H9 (cell line): Measurements from ENCODE around the gene OGFR. TPM values are rescaled to one million over a fixed set of nuclear protein-coding genes. Genes with fewer than 3 reads are reported as not detected.

Experiments used
- DNase-seq: peaks from one replicate; pipeline ENCODE4 v3.0.0-alpha.2; 2017
- H2AFZ ChIP-seq: one replicate; pipeline ENCODE4 v1.6.1; 2013; ENCODE audit warnings: mild to moderate bottlenecking, low read length, control low read depth, moderate library complexity
- H2AK5ac ChIP-seq: 2 replicates; pipeline ENCODE4 v1.6.1; 2013; ENCODE audit warnings: low read length, control low read depth, mixed read lengths; ENCODE audit not compliant: insufficient read length
- H2BK120ac ChIP-seq: one replicate; pipeline ENCODE4 v1.6.1; 2013; ENCODE audit warnings: low read depth, mild to moderate bottlenecking, low read length, control low read depth, inconsistent platforms; ENCODE audit not compliant: poor library complexity, severe bottlenecking
- H2BK12ac ChIP-seq: 2 replicates; pipeline ENCODE4 v1.6.1; 2013; ENCODE audit warnings: low read length, control low read depth, mixed read lengths, low read depth; ENCODE audit not compliant: insufficient read length
- H2BK15ac ChIP-seq: 2 replicates; pipeline ENCODE4 v1.6.1; 2013; ENCODE audit warnings: low read depth, low read length, control low read depth
- H2BK20ac ChIP-seq: one replicate; pipeline ENCODE4 v1.6.1; 2013; ENCODE audit warnings: low read depth, mild to moderate bottlenecking, low read length, control low read depth, inconsistent platforms; ENCODE audit not compliant: poor library complexity, severe bottlenecking
- H2BK5ac ChIP-seq: 2 replicates; pipeline ENCODE4 v1.6.1; 2013; ENCODE audit warnings: low read length, control low read depth, mixed read lengths; ENCODE audit not compliant: insufficient read length
- H3K14ac ChIP-seq: 2 replicates; pipeline ENCODE4 v1.6.1; 2013; ENCODE audit warnings: low read length, control low read depth; ENCODE audit not compliant: insufficient read depth
- H3K18ac ChIP-seq: 2 replicates; pipeline ENCODE4 v1.6.1; 2013; ENCODE audit warnings: low read depth, mild to moderate bottlenecking, mixed read lengths, low read length, control low read depth; ENCODE audit not compliant: insufficient read length
- H3K23ac ChIP-seq: 2 replicates; pipeline ENCODE4 v1.6.1; 2013; ENCODE audit warnings: low read length, control low read depth, mixed read lengths, low read depth; ENCODE audit not compliant: insufficient read length
- H3K23me2 ChIP-seq: 2 replicates; pipeline ENCODE4 v1.6.1; 2013; ENCODE audit warnings: low read depth, mild to moderate bottlenecking, mixed read lengths, low read length, control low read depth; ENCODE audit not compliant: insufficient read length, poor library complexity, severe bottlenecking
- H3K27ac ChIP-seq: 2 replicates; pipeline ENCODE4 v1.5.1; 2013; ENCODE audit warnings: low read length, control low read depth, mixed read lengths, low read depth; ENCODE audit not compliant: insufficient read length
- H3K27me3 ChIP-seq: 2 replicates; pipeline ENCODE4 v1.6.1; 2013; ENCODE audit warnings: low read length, control low read depth, inconsistent platforms; ENCODE audit not compliant: insufficient read depth
- H3K4ac ChIP-seq: 2 replicates; pipeline ENCODE4 v1.6.1; 2013; ENCODE audit warnings: low read depth, mild to moderate bottlenecking, control low read depth, inconsistent platforms, low read length, moderate library complexity
- H3K4me1 ChIP-seq: 2 replicates; pipeline ENCODE4 v1.6.1; 2013; ENCODE audit warnings: low read length, control low read depth, inconsistent platforms; ENCODE audit not compliant: insufficient read depth
- H3K4me2 ChIP-seq: 2 replicates; pipeline ENCODE4 v1.6.1; 2013; ENCODE audit warnings: low read length, control low read depth, mixed read lengths; ENCODE audit not compliant: insufficient read length, insufficient read depth
- H3K56ac ChIP-seq: 2 replicates; pipeline ENCODE4 v1.6.1; 2013; ENCODE audit warnings: low read depth, mild to moderate bottlenecking, mixed read lengths, low read length, control low read depth; ENCODE audit not compliant: insufficient read length
- H3K79me1 ChIP-seq: 2 replicates; pipeline ENCODE4 v1.6.1; 2013; ENCODE audit warnings: low read depth, mild to moderate bottlenecking, moderate library complexity, low read length, control low read depth, inconsistent platforms; ENCODE audit not compliant: insufficient read depth, poor library complexity, severe bottlenecking
- H3K79me2 ChIP-seq: 2 replicates; pipeline ENCODE4 v1.6.1; 2013; ENCODE audit warnings: low read length, control low read depth, inconsistent platforms; ENCODE audit not compliant: insufficient read depth
- H3K9ac ChIP-seq: 2 replicates; pipeline ENCODE4 v1.6.1; 2013; ENCODE audit warnings: low read length, control low read depth, mixed read lengths; ENCODE audit not compliant: insufficient read length; ENCODE audit errors: extremely low read depth
- H3K9me3 ChIP-seq: one replicate; pipeline ENCODE4 v1.6.1; 2013; ENCODE audit warnings: low read depth, low read length, inconsistent platforms; ENCODE audit not compliant: control insufficient read depth
- H3T11ph ChIP-seq: one replicate; pipeline ENCODE4 v1.6.1; 2013; ENCODE audit warnings: mild to moderate bottlenecking, low read length, control low read depth, inconsistent platforms
- H4K20me1 ChIP-seq: one replicate; pipeline ENCODE4 v1.6.1; 2013; ENCODE audit not compliant: control insufficient read depth, insufficient read length, insufficient read depth
- H4K5ac ChIP-seq: 2 replicates; pipeline ENCODE4 v1.6.1; 2013; ENCODE audit warnings: low read depth, mild to moderate bottlenecking, mixed read lengths, low read length, control low read depth; ENCODE audit not compliant: insufficient read length
- H4K8ac ChIP-seq: replicated peaks from 2 replicates; pipeline ENCODE4 v1.6.1; 2013; ENCODE audit warnings: low read length, control low read depth, mixed read lengths, low read depth; ENCODE audit not compliant: insufficient read length
- H4K91ac ChIP-seq: 2 replicates; pipeline ENCODE4 v1.6.1; 2013; ENCODE audit warnings: low read depth, mild to moderate bottlenecking, moderate library complexity, mixed read lengths, low read length, control low read depth; ENCODE audit not compliant: insufficient read length
- H3K27ac Mint-ChIP-seq, 3 experiments: 2 replicates in 2 of 3; 3 replicates in 1 of 3; pipeline ENCODE4 v1.8.0; 2020 to 2021; ENCODE audit warnings: mixed read lengths in 3 of 3, mild to moderate bottlenecking in 1 of 3, moderate library complexity in 1 of 3
- H3K27me3 Mint-ChIP-seq: 2 replicates; pipeline ENCODE4 v1.8.0; 2021; ENCODE audit warnings: low read depth, mild to moderate bottlenecking, moderate library complexity, mixed read lengths
- H3K36me3 Mint-ChIP-seq, 3 experiments: 2 replicates in 2 of 3; 3 replicates in 1 of 3; pipeline ENCODE4 v1.8.0; 2020 to 2021; ENCODE audit warnings: low read depth in 3 of 3, mixed read lengths in 3 of 3; ENCODE audit not compliant: insufficient read depth in 1 of 3
- H3K4me1 Mint-ChIP-seq, 2 experiments: 2 replicates each; pipeline ENCODE4 v1.8.0; 2020; ENCODE audit warnings: mixed read lengths in 2 of 2
- H3K4me3 Mint-ChIP-seq, 2 experiments: 2 replicates in 1 of 2; 3 replicates in 1 of 2; pipeline ENCODE4 v1.8.0; 2020 to 2021; ENCODE audit warnings: mild to moderate bottlenecking in 2 of 2, mixed read lengths in 2 of 2, moderate library complexity in 1 of 2
- H3K9me3 Mint-ChIP-seq, 2 experiments: 2 replicates in 1 of 2; 3 replicates in 1 of 2; pipeline ENCODE4 v1.8.0; 2020; ENCODE audit warnings: mild to moderate bottlenecking in 2 of 2, mixed read lengths in 2 of 2, moderate library complexity in 1 of 2
- WGBS: extraction: QIAGEN DNeasy Blood & Tissue Kit; methylation state at CpG from one replicate; pipeline ENCODE4 v1.1.7; 2013; ENCODE audit warnings: missing lambda C conversion rate, low lambda C conversion rate, mixed read lengths; ENCODE audit not compliant: insufficient read length; ENCODE audit errors: extremely low coverage; 5-methylcytosine and 5-hydroxymethylcytosine counted together
- total RNA-seq: library from RNA; stranded (reverse); gene quantifications from 2 replicates; pipeline ENCODE4 v1.2.1, GENCODE V29; 2021
- TF ChIP-seq, protein P1 (sequence below): fragments of 200-600 bp; sonication (generic); conservative IDR thresholded peaks from 3 replicates; pipeline ENCODE4 v1.8.0; 2021; ENCODE audit warnings: antibody characterized with exemption, mild to moderate bottlenecking

Gene OGFR
- total RNA-seq, 1 experiment from 2014 or later, result 33.1 TPM

DNA sequence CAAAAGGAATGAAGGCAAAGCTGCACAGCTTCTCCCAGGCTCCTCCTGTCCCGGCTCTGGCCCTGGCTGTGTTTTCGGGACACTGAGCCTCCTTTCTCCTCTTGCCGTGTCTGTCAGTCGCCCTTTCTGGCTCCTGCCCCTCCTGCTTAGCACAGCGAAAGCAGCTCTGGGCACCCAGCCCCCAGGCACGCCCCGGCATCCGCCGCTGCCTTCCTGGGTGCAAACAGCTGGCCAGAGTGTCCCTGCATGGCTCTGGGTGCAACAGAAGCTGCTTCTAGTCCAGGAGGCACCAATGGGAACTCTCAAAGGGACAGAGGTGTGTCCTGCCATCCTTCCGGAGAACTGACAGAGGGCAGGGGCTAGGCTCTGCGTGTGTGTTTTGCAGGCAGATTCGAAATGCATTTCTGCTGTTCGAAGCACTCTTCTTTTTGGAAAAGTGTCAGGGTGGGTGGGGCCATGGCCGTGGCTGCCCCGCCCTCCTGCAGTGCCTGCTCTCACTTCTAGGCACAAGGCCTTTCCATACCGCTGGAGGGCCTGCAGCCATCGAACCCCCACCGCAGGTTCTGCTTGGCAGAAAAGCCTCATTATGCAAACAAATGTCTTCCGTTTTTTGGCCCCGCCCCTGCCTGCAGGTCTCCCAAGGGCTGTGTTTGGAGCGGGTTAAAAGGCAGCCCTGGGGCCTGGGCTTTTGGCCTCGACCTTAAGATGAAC lies 27.7 kb downstream of the OGFR start:
- no peak overlapping the region for H3K4ac ChIP-seq
- H3K79me1 ChIP-seq, result no peaks in the 10 kb centered on the region
- Mint-ChIP-seq H3K36me3 (peaks cover 2 to 46% (median 26%) of the 10 kb centered on the region in 3 experiments; a peak in 5 of 7 replicates), H3K4me1 (peaks cover 12 to 25% of the 10 kb centered on the region in 2 experiments), H3K9me3 (0 out of 5 replicates have a peak, but pooled peaks cover 0 to 3% of the 10 kb centered on the region in 2 experiments), H3K27ac (peak overlapping the region; percentile 85 to 89 (median 85); a peak in 5 of 7 replicates), H3K27me3 (no peaks in the 10 kb centered on the region), H3K4me3 (peak overlapping the region in 1 of 2 experiments; percentile 69; a peak in 3 of 5 replicates)
- H2AK5ac ChIP-seq, result no peak overlapping the region
- TF ChIP-seq, protein P1, sequence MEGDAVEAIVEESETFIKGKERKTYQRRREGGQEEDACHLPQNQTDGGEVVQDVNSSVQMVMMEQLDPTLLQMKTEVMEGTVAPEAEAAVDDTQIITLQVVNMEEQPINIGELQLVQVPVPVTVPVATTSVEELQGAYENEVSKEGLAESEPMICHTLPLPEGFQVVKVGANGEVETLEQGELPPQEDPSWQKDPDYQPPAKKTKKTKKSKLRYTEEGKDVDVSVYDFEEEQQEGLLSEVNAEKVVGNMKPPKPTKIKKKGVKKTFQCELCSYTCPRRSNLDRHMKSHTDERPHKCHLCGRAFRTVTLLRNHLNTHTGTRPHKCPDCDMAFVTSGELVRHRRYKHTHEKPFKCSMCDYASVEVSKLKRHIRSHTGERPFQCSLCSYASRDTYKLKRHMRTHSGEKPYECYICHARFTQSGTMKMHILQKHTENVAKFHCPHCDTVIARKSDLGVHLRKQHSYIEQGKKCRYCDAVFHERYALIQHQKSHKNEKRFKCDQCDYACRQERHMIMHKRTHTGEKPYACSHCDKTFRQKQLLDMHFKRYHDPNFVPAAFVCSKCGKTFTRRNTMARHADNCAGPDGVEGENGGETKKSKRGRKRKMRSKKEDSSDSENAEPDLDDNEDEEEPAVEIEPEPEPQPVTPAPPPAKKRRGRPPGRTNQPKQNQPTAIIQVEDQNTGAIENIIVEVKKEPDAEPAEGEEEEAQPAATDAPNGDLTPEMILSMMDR, result no peak
- H2BK12ac ChIP-seq, result no peak overlapping the region
- H4K91ac ChIP-seq, result no peak overlapping the region
- no peak overlapping the region for H3K27ac ChIP-seq
- H3T11ph ChIP-seq, result no peak overlapping the region
- H4K5ac ChIP-seq, result no peak overlapping the region
- no CpG with 5 or more reads among the region's 22 CpGs for WGBS
- H4K8ac ChIP-seq, result no peak overlapping the region
- H3K23me2 ChIP-seq, result no peaks in the 10 kb centered on the region
- H3K4me1 ChIP-seq, result peaks cover 2% of the 10 kb centered on the region; the same call in 1 of the 2 replicates
- no peak overlapping the region for H3K14ac ChIP-seq
- H3K18ac ChIP-seq, result no peak overlapping the region
- no peak overlapping the region for H3K23ac ChIP-seq
- no peak overlapping the region for H3K9ac ChIP-seq
- no peaks in the 10 kb centered on the region for H3K79me2 ChIP-seq
- H3K56ac ChIP-seq, result no peak overlapping the region
- no peaks in the 10 kb centered on the region for H4K20me1 ChIP-seq
- H2AFZ ChIP-seq, result no peak overlapping the region
- no peak overlapping the region for H2BK20ac ChIP-seq
- peak; percentile 91 for DNase-seq
- H3K9me3 ChIP-seq, result no peaks in the 10 kb centered on the region
- H2BK15ac ChIP-seq, result no peak overlapping the region
- H3K4me2 ChIP-seq, result peak overlapping the region; percentile 11
- H2BK120ac ChIP-seq, result no peak overlapping the region
- no peak overlapping the region for H2BK5ac ChIP-seq
- no peaks in the 10 kb centered on the region for H3K27me3 ChIP-seq
